ENCODE data around the gene PRL. TPM values are rescaled to one million over a fixed set of nuclear protein-coding genes. Genes with fewer than 3 reads are reported as not detected.
A peak's percentile ranks its signal among the peaks of the same experiment; 100 is the strongest.

PRL gene
- total RNA-seq, 1 experiment from 2014 or later = not detected

DNA sequence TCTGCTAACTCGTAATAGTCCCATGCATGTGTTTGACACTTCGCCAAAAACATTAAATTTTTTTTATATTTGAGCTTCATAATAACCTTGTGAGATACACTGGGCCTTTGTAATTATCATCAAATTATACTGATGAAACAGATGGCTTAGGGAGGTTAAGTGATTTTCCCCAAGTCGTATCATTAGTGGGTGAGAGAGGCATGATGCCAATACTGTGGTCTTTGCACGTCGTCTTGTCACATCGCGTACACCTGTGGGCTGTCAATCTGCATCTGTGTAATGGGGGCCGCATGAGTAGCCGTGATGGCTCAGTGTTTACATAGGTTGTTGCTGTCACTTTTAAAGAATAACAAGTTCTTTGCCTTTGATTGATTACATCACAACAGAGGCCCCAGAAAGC lies 1.7 kb downstream of the PRL start:
- no peak for DNase-seq (ENCODE audit: low read depth)

DNA sequence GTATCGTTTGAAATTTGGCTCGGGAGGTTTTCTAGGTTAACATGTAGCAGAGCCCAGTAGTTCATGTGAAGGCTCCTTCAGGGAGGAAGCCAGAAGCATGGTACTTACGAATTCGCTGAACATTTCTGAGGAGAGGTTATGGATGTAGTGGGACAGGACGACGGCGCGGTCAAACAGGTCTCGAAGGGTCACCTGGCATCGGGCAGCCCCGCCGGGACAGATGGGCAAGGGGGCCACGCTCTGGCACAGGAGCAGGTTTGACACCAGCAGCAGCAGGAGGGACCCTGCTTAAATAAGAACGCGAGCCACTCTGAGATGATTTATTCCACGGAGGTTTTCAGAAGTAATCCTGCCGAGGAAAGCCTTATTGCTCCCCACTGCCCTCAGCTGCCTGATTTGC lies 2.5 kb downstream of the PRL start:
- no peak for DNase-seq (ENCODE audit: low read depth)

DNA sequence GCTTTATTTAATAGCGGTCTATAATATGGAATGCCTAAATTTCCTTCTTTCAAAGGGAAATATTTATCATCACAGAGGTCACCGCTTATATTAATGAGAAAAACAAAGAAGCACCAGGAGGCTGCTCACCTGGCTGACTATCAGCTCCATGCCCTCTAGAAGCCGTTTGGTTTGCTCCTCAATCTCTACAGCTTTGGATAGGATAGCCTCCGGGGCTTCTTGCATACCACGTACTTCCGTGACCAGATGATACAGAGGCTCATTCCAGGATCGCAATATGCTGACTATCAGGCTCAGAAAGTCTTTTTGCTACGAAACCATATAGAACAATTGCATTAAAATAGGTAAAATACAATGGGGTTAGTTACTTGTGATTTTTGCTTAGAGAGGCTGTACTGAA lies 6.8 kb downstream of the PRL start:
- no peak for DNase-seq (ENCODE audit: low read depth)

DNA sequence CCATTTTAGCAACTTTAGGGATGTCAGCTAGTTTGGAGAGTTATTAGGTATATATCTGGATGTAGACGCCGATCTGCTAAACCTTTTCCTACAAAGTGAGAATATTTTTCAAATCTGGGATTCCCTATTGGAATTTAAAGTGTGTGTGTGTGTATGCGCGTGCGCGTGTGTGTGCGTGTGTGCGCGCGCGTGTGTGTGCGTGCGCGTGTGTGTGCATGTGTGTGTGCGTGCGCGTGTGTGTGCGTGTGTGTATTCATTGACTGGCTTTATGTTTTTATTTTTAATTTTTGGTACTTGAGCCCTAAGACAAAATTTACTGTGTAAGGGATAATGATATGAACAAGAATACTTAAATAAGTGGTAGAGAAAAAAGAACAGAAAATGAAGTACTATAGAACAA lies 8.1 kb downstream of the PRL start:
- DNase-seq (ENCODE audit: low read depth) = no peak

DNA sequence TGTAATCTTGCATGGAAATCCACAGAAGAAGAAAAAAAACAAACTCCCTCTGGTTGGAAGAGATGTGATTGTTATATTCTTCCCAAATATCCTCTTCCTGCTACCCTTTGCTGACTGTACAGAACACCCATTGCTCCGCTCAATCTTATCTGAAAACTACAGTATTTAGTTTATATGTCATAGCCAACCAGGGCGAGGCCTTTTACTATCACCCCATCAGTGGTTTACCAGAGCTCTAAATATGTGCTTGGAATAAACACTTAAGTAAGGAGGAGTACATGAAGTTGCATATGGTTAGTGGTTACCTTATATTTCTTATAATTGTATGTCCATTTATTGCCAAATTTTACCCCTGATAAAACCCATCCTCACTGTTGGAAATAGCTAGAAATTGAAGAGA lies 12.2 kb downstream of the PRL start:
- no peak for DNase-seq (ENCODE audit: low read depth)

DNA sequence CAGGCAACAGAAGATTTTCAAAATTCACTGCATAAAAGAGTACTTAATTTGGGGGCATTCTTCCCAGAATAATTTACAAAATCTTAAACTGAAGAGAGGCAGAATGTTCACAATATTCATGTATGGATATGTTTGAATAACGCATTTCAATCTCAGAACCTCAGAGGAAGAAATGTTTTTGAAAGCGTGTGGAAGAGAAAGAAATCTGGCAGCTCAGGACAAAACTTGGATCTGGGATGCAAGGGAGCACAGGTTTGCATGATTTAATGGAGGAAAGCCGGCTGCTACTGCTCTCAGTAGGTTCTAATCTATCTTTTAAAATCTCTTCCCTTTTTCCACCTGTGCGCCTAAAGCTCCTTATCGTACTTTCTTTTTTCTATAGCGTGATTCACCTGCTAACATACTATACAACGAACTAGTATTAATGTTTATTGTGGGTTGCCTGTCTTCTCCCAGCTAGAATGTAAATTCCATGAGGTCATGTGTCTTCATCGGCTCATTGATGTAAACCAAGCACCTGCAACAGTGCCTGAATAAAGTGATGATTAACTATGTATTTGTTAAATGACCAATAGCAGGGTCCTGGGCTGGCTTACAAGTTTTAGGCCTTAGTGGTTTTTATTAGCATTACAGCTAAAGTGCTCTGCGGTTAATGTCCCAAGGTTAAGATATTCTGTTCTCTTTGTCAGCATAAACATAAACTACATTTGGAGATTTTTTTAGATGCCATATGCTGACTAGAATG lies 15.3 kb downstream of the PRL start:
- no peak for DNase-seq (ENCODE audit: low read depth)

DNA sequence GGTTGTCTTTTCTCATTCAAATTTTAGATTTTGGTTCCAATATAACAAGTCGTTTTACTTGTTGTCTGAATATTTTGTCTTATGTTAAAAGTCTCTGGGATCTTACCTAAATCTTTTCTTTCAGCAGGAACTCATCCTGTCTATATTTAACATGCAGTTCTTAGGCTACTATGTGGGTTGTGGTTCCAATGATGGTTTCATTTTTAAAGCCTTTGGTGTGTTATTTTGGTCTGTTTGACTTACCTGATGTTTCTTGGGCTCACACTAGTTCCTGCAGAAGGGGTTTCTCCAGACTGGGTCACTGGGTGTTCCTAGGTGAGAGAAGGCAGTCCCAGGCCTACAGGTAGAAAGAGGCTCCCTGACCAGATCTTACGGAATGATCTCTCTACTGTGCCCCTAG lies 17.4 kb downstream of the PRL start:
- no peak for DNase-seq (ENCODE audit: low read depth)

DNA sequence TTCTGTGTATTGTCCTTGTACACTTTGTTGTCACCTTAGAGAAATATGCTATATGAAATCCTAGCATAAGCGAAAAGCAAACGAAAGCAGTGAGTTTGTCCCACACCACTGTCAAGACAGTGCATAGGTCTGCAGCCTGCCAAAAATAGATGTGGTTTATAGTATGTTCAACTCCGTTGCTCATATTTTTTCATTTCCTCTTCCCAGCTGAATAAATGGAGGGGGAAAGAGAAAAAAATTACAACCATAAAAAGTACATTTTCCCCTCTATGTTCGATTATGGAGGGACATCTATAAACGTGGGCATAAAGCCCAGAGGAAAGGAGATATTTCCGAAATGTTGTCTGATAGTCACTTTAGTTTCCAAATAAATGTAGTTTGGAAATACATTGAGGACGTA lies 25.8 kb downstream of the PRL start:
- DNase-seq (ENCODE audit: low read depth) = no peak

DNA sequence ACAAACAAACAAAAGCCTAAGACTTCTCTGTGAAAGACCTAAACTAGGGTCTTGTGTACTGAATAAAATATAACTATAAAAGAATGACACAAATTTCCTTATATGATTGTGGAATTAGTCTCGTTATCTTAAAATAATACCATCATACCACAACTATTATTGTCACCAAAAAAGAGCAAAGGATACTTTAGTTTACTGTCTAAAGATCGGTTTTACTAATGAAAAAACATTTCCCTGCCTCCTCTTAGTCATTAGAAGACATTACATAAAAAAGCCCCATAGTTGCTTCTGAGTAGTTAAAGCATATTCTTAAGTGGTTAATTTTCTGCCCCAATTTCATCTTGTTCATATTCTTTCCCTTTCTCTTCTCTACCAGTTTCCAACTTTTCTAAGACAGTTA lies 33.1 kb downstream of the PRL start:
- DNase-seq (ENCODE audit: low read depth) = no peak

DNA sequence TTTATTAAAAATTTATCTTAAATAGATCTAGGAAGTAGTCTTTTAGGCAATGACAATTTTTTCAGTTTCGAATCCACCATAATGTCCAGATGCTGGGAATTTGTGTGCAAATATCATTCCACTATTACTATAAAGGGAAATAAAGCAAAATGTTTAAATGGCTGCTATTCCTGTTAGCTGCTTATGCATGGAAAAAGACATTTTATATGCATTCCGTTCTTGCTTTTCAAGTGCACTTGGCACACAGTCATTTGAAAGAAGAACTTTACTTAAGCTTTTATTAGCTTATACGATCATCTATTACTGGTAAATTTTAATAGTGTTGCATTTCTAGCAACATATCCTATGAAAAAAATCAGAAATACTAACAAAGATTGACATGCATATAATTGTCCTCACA lies 42.0 kb downstream of the PRL start:
- no peak for DNase-seq (ENCODE audit: low read depth)

DNA sequence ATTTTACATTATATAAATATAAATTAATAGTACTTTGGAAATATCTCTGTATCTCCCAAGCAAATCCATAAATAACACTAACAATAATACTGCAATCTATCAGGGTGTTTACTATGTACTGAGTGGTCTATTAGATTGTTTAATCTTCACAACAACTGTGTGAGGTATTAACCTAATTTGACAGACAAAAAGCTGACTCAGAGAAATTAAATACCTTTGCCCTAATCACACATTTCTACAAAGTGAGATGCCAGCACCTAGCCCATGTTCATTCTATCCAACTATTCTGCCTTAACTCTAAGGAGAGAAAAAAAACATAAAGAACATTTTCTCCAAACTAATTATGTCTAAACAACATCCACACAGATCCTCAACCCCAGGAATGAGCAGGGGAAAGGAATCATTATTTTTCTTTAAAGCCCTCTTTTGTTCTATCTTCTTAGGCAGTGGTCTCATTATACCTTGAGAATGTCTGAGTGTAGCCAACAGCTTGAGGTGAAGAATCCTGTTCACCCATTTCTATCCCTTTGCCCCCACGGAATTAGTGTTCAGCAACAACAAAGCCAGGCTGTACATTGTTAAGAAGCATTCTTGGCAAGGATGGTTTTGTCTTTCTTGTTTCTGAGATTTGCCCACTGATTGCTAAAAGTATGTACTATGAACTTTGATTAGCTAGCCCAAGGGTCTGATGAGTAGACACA lies 42.7 kb downstream of the PRL start:
- no peak for DNase-seq (ENCODE audit: low read depth)

DNA sequence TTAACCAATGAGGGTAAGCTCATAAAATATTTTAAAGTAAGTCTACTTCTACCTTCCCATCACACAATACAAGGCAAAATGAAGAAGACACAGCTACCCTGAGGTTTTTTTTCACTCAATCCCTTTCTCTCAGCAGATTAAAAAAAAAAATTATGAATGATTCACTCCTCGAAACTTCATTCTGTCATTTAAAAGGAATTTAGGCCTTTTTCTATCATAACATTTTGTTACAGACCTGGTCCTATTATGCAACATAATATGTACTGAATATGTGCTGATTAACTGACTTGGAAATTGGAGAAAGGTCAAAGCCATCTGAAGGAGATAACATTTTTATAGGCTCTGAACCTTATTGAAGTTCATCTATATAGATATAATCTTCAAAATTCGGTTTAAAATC lies 45.5 kb downstream of the PRL start:
- DNase-seq (ENCODE audit: low read depth) = peak; percentile 64

DNA sequence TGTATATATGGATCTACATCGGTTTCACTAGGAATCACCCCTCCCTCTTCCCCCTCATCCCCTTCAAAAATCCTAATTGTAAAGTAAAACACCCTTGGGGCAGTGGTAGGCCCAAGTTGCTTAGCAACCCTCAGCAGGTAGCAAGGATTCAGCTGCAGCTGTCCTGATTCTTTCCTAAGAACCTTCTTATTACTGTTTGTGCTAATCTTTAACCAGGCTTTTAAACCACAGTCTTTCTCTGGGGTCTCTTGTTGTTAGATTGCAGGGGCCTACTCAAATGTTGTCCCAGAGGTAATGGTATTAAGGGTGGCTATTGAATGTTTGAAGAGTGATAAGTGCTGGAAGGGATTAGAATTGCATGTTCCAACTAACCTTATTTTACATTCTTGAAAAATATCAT lies 46.4 kb downstream of the PRL start:
- DNase-seq (ENCODE audit: low read depth) = no peak

DNA sequence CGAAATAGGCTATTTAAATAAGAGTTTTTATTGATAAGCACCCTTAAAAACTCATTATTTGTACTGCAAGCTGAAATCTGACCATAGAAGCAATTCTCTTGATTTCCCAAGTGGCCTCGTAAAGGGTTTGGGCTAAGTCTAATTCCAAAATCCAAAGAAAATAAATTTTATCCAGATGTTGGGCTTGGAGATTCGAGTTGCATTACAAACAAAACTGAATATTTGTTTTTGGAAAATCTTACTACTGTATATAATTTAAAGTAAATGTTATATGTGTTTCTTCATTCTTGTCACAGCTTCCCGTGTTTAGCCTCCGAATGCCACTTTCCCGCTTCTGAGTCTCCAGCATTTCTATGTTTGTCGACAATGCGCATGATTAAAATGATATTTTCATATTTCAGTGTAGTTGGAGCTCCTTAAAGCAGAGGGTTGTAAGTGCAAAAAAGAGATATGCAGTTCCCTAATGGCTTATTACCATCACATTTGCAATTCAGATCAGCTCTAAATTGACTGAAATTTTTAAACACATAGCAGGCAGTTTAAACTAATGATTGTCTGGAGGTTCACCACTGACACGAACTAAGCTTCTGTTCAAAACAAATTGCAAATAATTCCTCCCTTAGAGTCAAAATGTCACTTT lies 47.0 kb downstream of the PRL start:
- DNase-seq (ENCODE audit: low read depth) = no peak

DNA sequence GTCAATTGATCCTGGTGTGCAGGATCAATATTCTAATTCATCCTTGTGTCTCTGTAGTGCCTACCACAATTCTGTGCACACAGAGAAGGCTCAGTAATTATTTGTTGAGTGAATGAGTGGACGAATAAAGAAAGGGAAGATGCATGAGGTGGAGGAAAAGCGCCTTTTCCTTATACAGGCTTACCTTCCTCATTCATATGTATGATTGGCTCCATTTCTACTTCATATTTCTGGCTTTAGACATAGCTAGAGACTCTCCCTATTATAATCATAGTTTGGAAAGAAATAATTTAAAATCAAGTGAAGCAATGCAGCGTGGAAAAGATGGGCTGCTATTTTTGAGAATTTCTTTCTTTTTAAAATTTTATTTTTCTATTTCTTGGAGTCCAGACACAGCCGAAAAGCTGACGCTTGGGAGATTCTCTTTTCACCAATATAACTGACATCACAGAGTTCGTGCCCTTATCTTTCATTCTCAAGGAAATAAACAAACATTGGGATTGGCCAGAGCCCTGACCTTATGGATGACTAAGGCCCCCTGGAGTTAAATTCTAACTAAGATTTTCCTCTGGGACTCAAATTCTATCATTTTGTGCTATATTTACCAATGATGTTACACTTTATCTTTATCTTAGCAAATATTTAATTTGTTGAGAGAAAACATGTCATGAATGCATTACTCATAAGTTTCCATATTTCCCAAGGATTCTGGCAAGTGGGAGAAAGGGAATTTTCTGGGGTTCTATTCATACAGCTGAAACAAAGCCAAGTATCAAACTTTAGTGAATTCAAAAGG lies 48.1 kb downstream of the PRL start:
- DNase-seq (ENCODE audit: low read depth) = peak; percentile 13

DNA sequence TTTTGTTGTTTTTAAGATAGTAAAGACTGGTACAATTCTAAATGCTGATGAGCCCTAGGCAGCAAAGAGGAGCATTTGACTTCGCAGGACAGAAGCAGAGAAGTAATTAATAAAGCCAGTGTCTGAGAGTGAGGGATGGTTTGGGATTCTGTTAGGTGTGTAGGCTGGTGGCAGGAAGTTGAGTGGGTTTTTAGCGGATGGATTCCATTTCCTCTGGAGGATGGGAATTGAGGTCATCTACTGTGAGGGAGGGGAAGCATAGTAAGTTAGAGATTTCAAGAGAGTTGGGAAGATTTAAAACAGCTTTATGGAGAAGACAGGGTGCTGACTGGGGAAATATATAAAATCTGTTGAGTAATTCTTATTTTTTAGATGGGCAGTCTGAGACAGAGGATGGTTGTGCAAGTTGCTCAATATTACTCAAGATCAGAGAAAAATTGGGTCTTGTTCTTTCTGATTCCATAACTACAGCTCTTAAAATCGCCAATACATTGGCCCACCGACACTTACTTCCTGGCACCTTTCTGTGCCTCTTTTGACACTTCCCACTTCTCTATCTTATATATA lies 48.8 kb downstream of the PRL start:
- DNase-seq (ENCODE audit: low read depth) = peak; percentile 61

DNA sequence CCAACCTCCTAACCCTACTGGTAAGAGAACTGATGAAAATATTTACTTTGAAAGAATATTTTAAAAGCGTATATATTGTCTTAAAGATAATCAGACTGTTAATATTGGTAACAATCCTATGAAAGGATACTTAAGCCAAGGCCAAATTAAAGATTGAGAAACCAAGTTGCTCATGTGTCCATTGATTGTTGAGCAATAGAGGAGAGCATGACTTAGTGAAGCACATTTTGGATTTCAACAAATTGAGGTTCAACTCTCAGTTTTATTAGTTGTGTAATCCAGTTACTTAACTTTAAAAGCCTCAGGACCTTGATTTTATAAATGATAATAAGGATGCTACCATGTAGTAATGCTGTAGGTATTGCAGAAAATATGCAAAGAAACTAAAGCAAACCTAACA lies 56.8 kb downstream of the PRL start:
- DNase-seq (ENCODE audit: low read depth) = no peak

DNA sequence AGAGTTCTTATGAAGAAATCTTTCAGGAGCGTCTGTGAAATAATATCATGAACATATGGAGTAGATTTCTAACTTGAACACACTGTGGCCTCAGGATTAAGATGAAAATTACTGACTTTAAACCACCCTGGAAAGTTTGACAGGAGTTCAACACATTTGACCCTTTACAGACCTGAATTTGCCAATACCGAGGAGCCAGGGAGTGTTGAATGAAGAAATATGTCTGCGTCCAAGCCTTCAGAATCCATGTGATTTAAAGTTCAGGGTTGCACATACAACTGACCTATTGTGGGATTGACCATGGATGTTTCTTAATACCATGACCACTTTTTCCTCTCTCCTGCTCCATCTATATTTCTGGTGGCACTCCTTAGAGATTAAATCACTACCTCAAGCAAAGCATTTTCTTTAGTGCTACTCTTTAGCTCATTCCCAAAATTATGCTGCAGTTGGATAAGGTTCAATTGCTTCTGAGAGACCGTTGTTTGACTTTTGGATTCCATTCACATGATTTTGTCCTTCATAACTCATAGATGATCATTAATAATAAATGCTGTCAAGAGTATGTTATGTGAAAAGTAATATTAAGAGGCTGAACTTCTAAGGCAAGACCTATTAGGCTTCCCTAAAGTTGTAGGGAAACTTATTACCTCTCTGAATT lies 57.4 kb downstream of the PRL start:
- no peak for DNase-seq (ENCODE audit: low read depth)

DNA sequence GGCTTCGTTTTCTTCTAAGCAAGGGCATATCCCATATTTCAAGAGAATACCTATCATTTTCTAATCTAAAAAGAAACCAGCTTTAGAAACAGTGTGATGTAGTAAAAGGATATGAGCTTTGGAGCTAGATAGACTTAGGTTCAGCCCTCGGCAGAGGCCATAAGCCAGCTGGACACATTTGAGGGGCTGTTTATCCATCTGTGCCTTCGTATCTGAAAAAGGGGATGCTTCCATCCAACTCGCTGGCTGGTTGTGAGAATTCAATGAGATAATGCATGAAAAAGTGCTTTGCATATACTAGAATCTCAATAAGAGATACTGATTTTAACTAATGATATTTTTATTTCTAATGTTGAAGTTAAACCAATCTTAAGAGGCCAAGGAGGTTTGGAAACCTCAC lies 58.0 kb downstream of the PRL start:
- DNase-seq (ENCODE audit: low read depth) = no peak

DNA sequence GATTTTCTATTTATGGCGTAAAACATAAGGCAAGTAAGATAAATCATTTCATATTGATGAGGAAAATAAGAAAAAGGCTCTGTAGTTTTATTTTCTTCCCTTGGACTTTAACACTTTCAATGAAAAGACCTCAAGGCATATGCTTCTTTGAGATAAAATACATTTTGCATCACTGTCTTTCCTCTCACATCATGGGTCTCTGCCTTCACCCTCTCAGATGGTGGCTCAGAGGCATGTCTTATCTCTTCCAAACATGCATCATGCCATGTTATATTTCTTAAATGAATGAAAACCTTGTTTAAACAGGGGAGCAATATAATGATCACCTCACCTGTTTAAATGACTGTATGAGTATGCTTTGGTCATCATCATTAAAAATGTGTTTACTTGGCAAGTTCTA lies 59.3 kb downstream of the PRL start:
- no peak for DNase-seq (ENCODE audit: low read depth)

All from HT1080 (cell line).